Activated naive CD8-positive, alpha-beta T cell treated with anti-CD3 and anti-CD28 coated beads for 36 hours (primary cell): ENCODE results near the gene PRKAG2. TPM values are rescaled to one million over a fixed set of nuclear protein-coding genes. Genes with fewer than 3 reads are reported as not detected.

Experiments
- DNase-seq: peaks from one replicate; pipeline ENCODE4 v3.0.0; 2021
- H3K27ac Mint-ChIP-seq: one replicate; pipeline ENCODE4 v1.8.0; 2022; ENCODE audit warnings: mild to moderate bottlenecking, moderate library complexity, mixed read lengths
- H3K27me3 Mint-ChIP-seq: one replicate; pipeline ENCODE4 v1.8.0; 2022; ENCODE audit warnings: mild to moderate bottlenecking, mixed read lengths
- H3K36me3 Mint-ChIP-seq: one replicate; pipeline ENCODE4 v1.8.0; 2021; ENCODE audit warnings: mild to moderate bottlenecking, mixed read lengths
- H3K4me1 Mint-ChIP-seq: one replicate; pipeline ENCODE4 v1.8.0; 2021; ENCODE audit warnings: mixed read lengths
- H3K4me3 Mint-ChIP-seq: one replicate; pipeline ENCODE4 v1.8.0; 2022; ENCODE audit warnings: mild to moderate bottlenecking, moderate library complexity, mixed read lengths
- H3K9me3 Mint-ChIP-seq: one replicate; pipeline ENCODE4 v1.8.0; 2022; ENCODE audit warnings: mixed read lengths
- total RNA-seq, 2 experiments: library from RNA; stranded (reverse); gene quantifications; one replicate each; pipeline ENCODE4 v1.2.3, GENCODE V29; 2021

Gene PRKAG2
- total RNA-seq, 2 experiments from 2014 or later = 18.7 to 19.4 TPM

DNA sequence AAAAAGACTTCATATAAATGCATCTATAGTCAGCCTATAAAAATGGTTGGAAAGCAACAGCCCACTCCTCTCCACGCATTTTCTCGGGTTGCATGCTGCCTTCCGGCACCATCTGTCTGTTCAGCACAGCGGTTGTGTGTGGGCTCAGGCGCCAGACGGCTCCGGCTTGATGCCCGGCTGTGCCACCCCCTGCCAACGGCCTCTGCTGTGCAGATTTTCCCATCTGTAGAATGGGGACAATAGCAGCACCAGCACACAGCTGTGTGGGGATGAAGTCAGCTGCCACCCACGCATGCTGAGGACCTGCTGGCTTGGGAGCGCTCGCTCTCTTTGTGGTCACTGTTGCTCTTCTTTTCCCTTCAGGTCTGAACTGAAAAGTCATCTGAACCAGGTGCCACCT, 19.5 kb downstream of the PRKAG2 start:
- H3K4me3 Mint-ChIP-seq = no peak overlapping the region
- H3K36me3 Mint-ChIP-seq = peaks cover 2% of the 10 kb centered on the region
- H3K4me1 Mint-ChIP-seq = peaks cover 10% of the 10 kb centered on the region
- H3K27me3 Mint-ChIP-seq = no peaks in the 10 kb centered on the region
- H3K27ac Mint-ChIP-seq = no peak overlapping the region
- no peaks in the 10 kb centered on the region for H3K9me3 Mint-ChIP-seq
- no peak for DNase-seq

- H3K27ac Mint-ChIP-seq = no peak overlapping the region
- H3K36me3 Mint-ChIP-seq = peaks cover 2% of the 10 kb centered on the region
- H3K4me1 Mint-ChIP-seq = peaks cover 15% of the 10 kb centered on the region
- H3K27me3 Mint-ChIP-seq = no peaks in the 10 kb centered on the region
- no peaks in the 10 kb centered on the region for H3K9me3 Mint-ChIP-seq
- no peak for DNase-seq
- no peak overlapping the region for H3K4me3 Mint-ChIP-seq
Measured at GRCh38 chr7:151856516-151856915, 20.4 kb downstream of the PRKAG2 start.

- no peak for DNase-seq
- peaks cover 2% of the 10 kb centered on the region for H3K36me3 Mint-ChIP-seq
- no peak overlapping the region for H3K4me3 Mint-ChIP-seq
- H3K4me1 Mint-ChIP-seq = peaks cover 19% of the 10 kb centered on the region
- no peaks in the 10 kb centered on the region for H3K27me3 Mint-ChIP-seq
- H3K27ac Mint-ChIP-seq = no peak overlapping the region
- no peaks in the 10 kb centered on the region for H3K9me3 Mint-ChIP-seq
Measured at GRCh38 chr7:151856098-151856497, 20.8 kb downstream of the PRKAG2 start.

- no peaks in the 10 kb centered on the region for H3K9me3 Mint-ChIP-seq
- no peak overlapping the region for H3K27ac Mint-ChIP-seq
- DNase-seq = no peak
- H3K4me3 Mint-ChIP-seq = no peak overlapping the region
- H3K4me1 Mint-ChIP-seq = peaks cover 26% of the 10 kb centered on the region
- H3K27me3 Mint-ChIP-seq = no peaks in the 10 kb centered on the region
- peaks cover 2% of the 10 kb centered on the region for H3K36me3 Mint-ChIP-seq
Measured at GRCh38 chr7:151854720-151855071, 22.2 kb downstream of the PRKAG2 start.

GRCh38 chr7:151853896-151854719, 22.8 kb downstream of the PRKAG2 start:
- Mint-ChIP-seq H3K27me3 (no peaks in the 10 kb centered on the region), H3K27ac (no peak overlapping the region), H3K4me1 (peaks cover 26% of the 10 kb centered on the region), H3K9me3 (no peaks in the 10 kb centered on the region), H3K4me3 (no peak overlapping the region), H3K36me3 (peaks cover 2% of the 10 kb centered on the region)
- no peak for DNase-seq

- H3K9me3 Mint-ChIP-seq = no peaks in the 10 kb centered on the region
- peak overlapping the region; percentile 8 for H3K27ac Mint-ChIP-seq
- no peak for DNase-seq
- H3K36me3 Mint-ChIP-seq = peaks cover 2% of the 10 kb centered on the region
- H3K4me3 Mint-ChIP-seq = no peak overlapping the region
- H3K27me3 Mint-ChIP-seq = no peaks in the 10 kb centered on the region
- H3K4me1 Mint-ChIP-seq = peaks cover 22% of the 10 kb centered on the region
Measured at GRCh38 chr7:151852486-151853396, 24.2 kb downstream of the PRKAG2 start.

GRCh38 chr7:151851782-151852181, 25.1 kb downstream of the PRKAG2 start:
- H3K9me3 Mint-ChIP-seq = no peaks in the 10 kb centered on the region
- peak overlapping the region; percentile 59 for H3K4me3 Mint-ChIP-seq
- peaks cover 22% of the 10 kb centered on the region for H3K4me1 Mint-ChIP-seq
- H3K27ac Mint-ChIP-seq = peak overlapping the region; percentile 88
- peak; percentile 16 for DNase-seq
- peaks cover 2% of the 10 kb centered on the region for H3K36me3 Mint-ChIP-seq
- no peaks in the 10 kb centered on the region for H3K27me3 Mint-ChIP-seq

GRCh38 chr7:151851145-151851751, 25.7 kb downstream of the PRKAG2 start:
- H3K27me3 Mint-ChIP-seq = no peaks in the 10 kb centered on the region
- H3K4me3 Mint-ChIP-seq = peak overlapping the region; percentile 59
- H3K9me3 Mint-ChIP-seq = no peaks in the 10 kb centered on the region
- peak; percentile 49 for DNase-seq
- H3K36me3 Mint-ChIP-seq = peaks cover 2% of the 10 kb centered on the region
- peaks cover 22% of the 10 kb centered on the region for H3K4me1 Mint-ChIP-seq
- peak overlapping the region; percentile 88 for H3K27ac Mint-ChIP-seq

GRCh38 chr7:151850491-151851124, 26.3 kb downstream of the PRKAG2 start:
- Mint-ChIP-seq H3K4me1 (peaks cover 22% of the 10 kb centered on the region), H3K27me3 (no peaks in the 10 kb centered on the region), H3K9me3 (no peaks in the 10 kb centered on the region), H3K27ac (peak overlapping the region; percentile 88), H3K4me3 (peak overlapping the region; percentile 59), H3K36me3 (peaks cover 2% of the 10 kb centered on the region)
- DNase-seq = no peak

DNA sequence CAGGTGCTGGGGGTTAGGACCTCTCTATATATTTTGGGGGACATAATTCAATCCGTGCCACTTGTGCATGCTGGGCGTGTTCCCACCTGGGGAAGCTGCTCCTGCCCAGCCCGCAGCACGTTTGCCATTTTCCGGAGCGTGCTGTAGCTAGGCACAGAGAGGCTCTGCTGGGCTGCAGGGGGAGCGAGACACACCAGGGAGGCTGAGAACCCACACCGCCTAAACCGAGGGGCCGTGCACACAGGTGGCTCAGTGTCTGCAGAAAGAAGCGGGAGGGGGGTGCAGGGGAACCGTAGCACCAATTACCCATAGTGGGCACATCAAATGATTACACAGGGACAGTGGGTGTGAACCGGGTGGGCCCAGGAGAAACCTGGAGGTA, 27.0 kb downstream of the PRKAG2 start:
- Mint-ChIP-seq H3K36me3 (peaks cover 3% of the 10 kb centered on the region), H3K4me1 (peaks cover 22% of the 10 kb centered on the region), H3K27ac (no peak overlapping the region), H3K9me3 (no peaks in the 10 kb centered on the region), H3K27me3 (no peaks in the 10 kb centered on the region), H3K4me3 (no peak overlapping the region)
- DNase-seq = no peak

- H3K27ac Mint-ChIP-seq = no peak overlapping the region
- peaks cover 22% of the 10 kb centered on the region for H3K4me1 Mint-ChIP-seq
- H3K4me3 Mint-ChIP-seq = no peak overlapping the region
- H3K36me3 Mint-ChIP-seq = peaks cover 3% of the 10 kb centered on the region
- DNase-seq = no peak
- H3K27me3 Mint-ChIP-seq = no peaks in the 10 kb centered on the region
- no peaks in the 10 kb centered on the region for H3K9me3 Mint-ChIP-seq
Measured at GRCh38 chr7:151849008-151849878, 27.7 kb downstream of the PRKAG2 start.

DNA sequence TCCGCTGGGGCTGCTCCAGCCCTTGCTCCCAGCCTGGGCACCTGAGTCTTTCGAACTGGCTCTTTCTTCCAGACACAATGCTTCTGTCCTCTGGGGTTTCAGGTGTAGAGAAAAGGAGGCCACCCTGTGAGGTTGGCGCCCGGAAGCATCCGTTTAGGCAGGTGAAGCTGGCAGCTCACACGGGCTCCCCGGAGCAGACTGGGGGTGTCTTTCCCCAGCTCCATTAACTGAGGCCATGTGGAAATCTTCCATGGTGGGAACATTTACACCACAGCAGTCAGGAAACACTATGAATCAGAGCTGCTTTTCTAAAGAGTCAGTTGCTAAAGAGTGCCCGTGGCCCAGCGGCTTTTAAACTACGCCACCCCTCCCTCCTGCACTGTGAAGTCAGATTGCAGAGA, 29.2 kb downstream of the PRKAG2 start:
- H3K27ac Mint-ChIP-seq = no peak overlapping the region
- H3K27me3 Mint-ChIP-seq = no peaks in the 10 kb centered on the region
- H3K9me3 Mint-ChIP-seq = no peaks in the 10 kb centered on the region
- peaks cover 18% of the 10 kb centered on the region for H3K4me1 Mint-ChIP-seq
- DNase-seq = no peak
- peaks cover 1% of the 10 kb centered on the region for H3K36me3 Mint-ChIP-seq
- no peak overlapping the region for H3K4me3 Mint-ChIP-seq

GRCh38 chr7:151847136-151847535, 29.8 kb downstream of the PRKAG2 start:
- H3K4me1 Mint-ChIP-seq = peaks cover 16% of the 10 kb centered on the region
- no peak for DNase-seq
- H3K36me3 Mint-ChIP-seq = peaks cover 1% of the 10 kb centered on the region

More at GRCh38 chr7:151847136-151847535, 29.8 kb downstream of the PRKAG2 start:
- Mint-ChIP-seq H3K27me3 (no peaks in the 10 kb centered on the region), H3K27ac (no peak overlapping the region), H3K9me3 (no peaks in the 10 kb centered on the region), H3K4me3 (no peak overlapping the region)
